Skeletal muscle satellite cell (primary cell): ENCODE data around the gene FBXL7.

Experiments
- H3K27me3 ChIP-seq: 2 replicates; pipeline ENCODE4 v1.7.0; 2013; ENCODE audit warnings: low read length; ENCODE audit not compliant: control insufficient read depth, insufficient read depth
- H3K36me3 ChIP-seq: 2 replicates; pipeline ENCODE4 v1.7.0; 2013; ENCODE audit warnings: mild to moderate bottlenecking, control low read depth, low read length; ENCODE audit not compliant: insufficient read depth
- H3K4me1 ChIP-seq: 2 replicates; pipeline ENCODE4 v1.7.0; 2013; ENCODE audit warnings: low read length; ENCODE audit not compliant: control insufficient read depth, insufficient read depth
- H3K4me2 ChIP-seq: 2 replicates; pipeline ENCODE4 v1.7.0; 2013; ENCODE audit warnings: mild to moderate bottlenecking, low read length
- H3K4me3 ChIP-seq: 2 replicates; pipeline ENCODE4 v1.7.0; 2013; ENCODE audit warnings: low read length
- H3K9ac ChIP-seq: 2 replicates; pipeline ENCODE4 v1.7.0; 2013; ENCODE audit warnings: mild to moderate bottlenecking, low read depth, low read length, moderate library complexity
- H3K9me3 ChIP-seq: replicated peaks from 2 replicates; pipeline ENCODE4 v1.7.0; 2013; ENCODE audit warnings: mild to moderate bottlenecking, control low read depth, low read length

Gene FBXL7

GRCh38 chr5:15601853-15602252 lies 101.9 kb downstream of the FBXL7 start:
- H3K4me2 ChIP-seq, result no peak overlapping the region
- no peaks in the 10 kb centered on the region for H3K27me3 ChIP-seq
- H3K4me1 ChIP-seq, result no peaks in the 10 kb centered on the region
- H3K9ac ChIP-seq, result no peak overlapping the region
- no peaks in the 10 kb centered on the region for H3K36me3 ChIP-seq
- H3K9me3 ChIP-seq, result no peaks in the 10 kb centered on the region
- no peak overlapping the region for H3K4me3 ChIP-seq

- no peaks in the 10 kb centered on the region for H3K9me3 ChIP-seq
- H3K4me3 ChIP-seq, result no peak overlapping the region
- H3K4me1 ChIP-seq, result no peaks in the 10 kb centered on the region
- no peaks in the 10 kb centered on the region for H3K27me3 ChIP-seq
- H3K4me2 ChIP-seq, result no peak overlapping the region
- no peak overlapping the region for H3K9ac ChIP-seq
- no peaks in the 10 kb centered on the region for H3K36me3 ChIP-seq
Observed at GRCh38 chr5:15604986-15605385, 105.0 kb downstream of the FBXL7 start.

GRCh38 chr5:15606197-15606596 lies 106.2 kb downstream of the FBXL7 start:
- no peaks in the 10 kb centered on the region for H3K36me3 ChIP-seq
- H3K4me1 ChIP-seq, result no peaks in the 10 kb centered on the region
- H3K4me2 ChIP-seq, result no peak overlapping the region
- no peaks in the 10 kb centered on the region for H3K27me3 ChIP-seq
- H3K9ac ChIP-seq, result no peak overlapping the region
- H3K9me3 ChIP-seq, result no peaks in the 10 kb centered on the region
- no peak overlapping the region for H3K4me3 ChIP-seq

GRCh38 chr5:15607076-15607475 lies 107.1 kb downstream of the FBXL7 start:
- no peak overlapping the region for H3K4me2 ChIP-seq
- H3K9ac ChIP-seq, result no peak overlapping the region
- H3K9me3 ChIP-seq, result no peaks in the 10 kb centered on the region
- no peak overlapping the region for H3K4me3 ChIP-seq
- H3K4me1 ChIP-seq, result no peaks in the 10 kb centered on the region
- no peaks in the 10 kb centered on the region for H3K36me3 ChIP-seq
- H3K27me3 ChIP-seq, result no peaks in the 10 kb centered on the region

GRCh38 chr5:15609076-15609725 lies 109.2 kb downstream of the FBXL7 start:
- no peak overlapping the region for H3K4me2 ChIP-seq
- no peaks in the 10 kb centered on the region for H3K4me1 ChIP-seq
- H3K27me3 ChIP-seq, result no peaks in the 10 kb centered on the region
- H3K4me3 ChIP-seq, result no peak overlapping the region
- no peak overlapping the region for H3K9ac ChIP-seq
- H3K9me3 ChIP-seq, result no peaks in the 10 kb centered on the region
- H3K36me3 ChIP-seq, result no peaks in the 10 kb centered on the region

GRCh38 chr5:15610216-15610615 lies 110.2 kb downstream of the FBXL7 start:
- Histone ChIP-seq H3K27me3 (no peaks in the 10 kb centered on the region), H3K9ac (no peak overlapping the region), H3K9me3 (no peaks in the 10 kb centered on the region), H3K4me2 (no peak overlapping the region), H3K36me3 (no peaks in the 10 kb centered on the region), H3K4me3 (no peak overlapping the region), H3K4me1 (no peaks in the 10 kb centered on the region)

GRCh38 chr5:15611008-15611407 lies 111.0 kb downstream of the FBXL7 start:
- no peaks in the 10 kb centered on the region for H3K9me3 ChIP-seq
- no peak overlapping the region for H3K4me3 ChIP-seq
- no peaks in the 10 kb centered on the region for H3K36me3 ChIP-seq
- no peak overlapping the region for H3K4me2 ChIP-seq
- no peaks in the 10 kb centered on the region for H3K27me3 ChIP-seq
- H3K9ac ChIP-seq, result no peak overlapping the region
- no peaks in the 10 kb centered on the region for H3K4me1 ChIP-seq

- H3K4me1 ChIP-seq, result no peaks in the 10 kb centered on the region
- H3K4me3 ChIP-seq, result no peak overlapping the region
- H3K4me2 ChIP-seq, result no peak overlapping the region
- H3K27me3 ChIP-seq, result no peaks in the 10 kb centered on the region
- no peak overlapping the region for H3K9ac ChIP-seq
- H3K9me3 ChIP-seq, result no peaks in the 10 kb centered on the region
- H3K36me3 ChIP-seq, result no peaks in the 10 kb centered on the region
Observed at GRCh38 chr5:15612915-15613635, 113.1 kb downstream of the FBXL7 start.

GRCh38 chr5:15614679-15615078 lies 114.7 kb downstream of the FBXL7 start:
- no peaks in the 10 kb centered on the region for H3K27me3 ChIP-seq
- no peak overlapping the region for H3K4me2 ChIP-seq
- H3K9ac ChIP-seq, result no peak overlapping the region
- no peaks in the 10 kb centered on the region for H3K36me3 ChIP-seq
- H3K4me3 ChIP-seq, result no peak overlapping the region
- H3K9me3 ChIP-seq, result no peaks in the 10 kb centered on the region
- peaks cover 2% of the 10 kb centered on the region for H3K4me1 ChIP-seq

- Histone ChIP-seq H3K9me3 (no peaks in the 10 kb centered on the region), H3K4me2 (no peak overlapping the region), H3K4me3 (no peak overlapping the region), H3K4me1 (peaks cover 11% of the 10 kb centered on the region), H3K9ac (no peak overlapping the region), H3K36me3 (no peaks in the 10 kb centered on the region), H3K27me3 (no peaks in the 10 kb centered on the region)
Observed at GRCh38 chr5:15615859-15616258, 115.9 kb downstream of the FBXL7 start.

- Histone ChIP-seq H3K9me3 (no peaks in the 10 kb centered on the region), H3K9ac (no peak overlapping the region), H3K4me2 (no peak overlapping the region), H3K27me3 (no peaks in the 10 kb centered on the region), H3K36me3 (no peaks in the 10 kb centered on the region), H3K4me1 (peaks cover 18% of the 10 kb centered on the region), H3K4me3 (no peak overlapping the region)
Observed at GRCh38 chr5:15618938-15619337, 119.0 kb downstream of the FBXL7 start.

- H3K36me3 ChIP-seq, result no peaks in the 10 kb centered on the region
- H3K27me3 ChIP-seq, result no peaks in the 10 kb centered on the region
- H3K4me2 ChIP-seq, result peak overlapping the region; percentile 80
- peak overlapping the region; percentile 33 for H3K9ac ChIP-seq
- H3K4me1 ChIP-seq, result peaks cover 18% of the 10 kb centered on the region
- no peaks in the 10 kb centered on the region for H3K9me3 ChIP-seq
- H3K4me3 ChIP-seq, result peak overlapping the region; percentile 61
Observed at GRCh38 chr5:15620501-15620900, 120.5 kb downstream of the FBXL7 start.
